NCI-H1694 treated with DMSO at 0.1 percent for 48 hours (cell line): ENCODE results near the gene PAK2.
A peak's percentile ranks its signal among the peaks of the same experiment; 100 is the strongest.
"Not testable (repeated sequence)": the region's sequence is repeated elsewhere in the genome, so short reads cannot be mapped to it uniquely, and the experiment has no call there.

ENCODE experiments used
- DNase-seq: peaks from one replicate; lab custom pipeline; 2025; lab: John Stamatoyannopoulos, UW

PAK2 gene

DNA sequence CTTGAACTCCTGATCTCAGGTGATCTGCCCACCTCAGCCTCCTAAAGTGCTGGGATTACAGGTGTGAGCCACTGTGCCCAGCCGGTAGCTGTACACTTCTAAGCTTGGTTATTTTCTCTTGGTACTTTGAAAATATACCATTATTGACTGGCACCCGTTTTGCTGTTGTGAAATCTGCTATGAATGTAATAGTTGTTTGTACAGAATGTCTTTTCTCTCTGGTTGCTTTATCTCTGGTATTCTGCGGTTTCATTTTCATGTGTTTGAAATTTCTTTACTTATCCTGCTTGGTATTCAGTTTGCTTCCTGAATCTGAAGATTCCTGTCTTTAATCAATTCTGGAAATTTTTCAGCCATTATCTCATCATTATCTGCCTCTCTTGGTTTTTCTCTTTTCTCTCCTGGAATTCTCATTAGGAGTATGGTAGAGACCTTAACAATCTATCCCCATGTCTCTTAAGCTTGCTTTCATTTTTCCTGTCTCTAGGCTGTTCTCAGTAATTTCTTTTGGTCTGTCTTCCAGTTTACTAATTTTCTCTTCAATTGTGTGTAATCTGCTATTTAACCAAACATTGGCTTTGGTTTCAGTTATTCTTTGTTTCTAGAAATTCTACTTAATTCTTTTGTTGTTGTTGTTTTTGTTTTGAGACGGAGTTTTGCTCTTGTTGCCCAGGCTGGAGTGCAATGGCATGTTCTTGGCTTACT, 2.8 kb upstream of the PAK2 start:
- no peak for DNase-seq

DNA sequence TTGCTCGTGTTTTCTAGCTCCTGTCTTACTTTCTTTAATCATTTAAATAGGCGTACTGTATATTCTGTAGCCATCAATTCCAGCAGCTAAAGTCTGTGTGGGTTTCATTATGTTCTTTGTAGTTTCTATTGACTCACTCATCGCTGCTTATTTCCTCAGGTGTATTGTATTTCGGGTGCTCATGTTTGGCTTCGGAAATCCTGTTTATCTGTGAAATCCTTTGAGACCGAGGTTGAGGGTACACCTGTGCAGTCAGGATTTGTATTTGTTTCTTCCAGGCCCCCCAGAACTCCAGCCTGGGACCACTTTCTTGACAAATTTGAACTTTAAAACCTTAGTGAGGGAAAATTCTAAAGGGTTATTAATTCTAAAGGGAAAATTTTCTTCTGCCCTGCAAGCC, 2.0 kb upstream of the PAK2 start:
- no peak for DNase-seq

DNA sequence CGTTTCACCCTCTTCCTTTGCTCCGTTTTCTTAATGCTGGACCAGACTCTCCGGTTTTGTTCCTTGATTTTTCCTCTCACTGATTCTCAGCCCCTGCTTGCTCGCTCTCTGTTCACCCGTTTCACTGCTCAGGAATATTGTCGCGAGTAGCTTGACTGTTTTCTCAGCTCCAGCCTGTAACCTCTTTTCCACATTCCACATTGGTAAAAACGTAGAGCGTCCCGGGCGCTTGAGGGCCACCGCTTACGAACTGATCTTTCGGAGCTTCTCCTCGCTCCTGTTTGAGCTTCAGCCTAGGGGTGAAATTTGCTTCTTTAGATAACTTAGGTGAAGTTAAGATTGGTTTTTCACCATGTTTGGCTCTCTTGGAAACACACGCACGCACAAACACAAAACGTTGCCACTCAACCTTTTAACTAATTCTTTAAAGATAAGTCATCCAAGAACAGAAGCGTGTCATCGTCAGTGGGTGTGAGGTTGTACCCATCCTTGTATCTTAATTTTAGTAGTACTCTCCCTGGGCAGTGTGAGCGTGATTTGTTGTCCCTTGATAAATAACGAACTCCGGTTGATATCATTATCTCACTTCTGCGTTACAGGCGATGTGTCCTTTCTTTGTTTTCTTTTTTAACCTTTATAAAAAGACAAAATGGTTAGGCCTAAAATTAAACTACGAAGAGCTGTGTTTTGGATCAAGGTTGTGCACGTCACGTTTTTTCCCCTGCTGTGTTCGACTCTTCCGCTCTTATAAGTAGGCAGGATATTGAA, 1.0 kb downstream of the PAK2 start:
- peak; percentile 39 for DNase-seq

DNA sequence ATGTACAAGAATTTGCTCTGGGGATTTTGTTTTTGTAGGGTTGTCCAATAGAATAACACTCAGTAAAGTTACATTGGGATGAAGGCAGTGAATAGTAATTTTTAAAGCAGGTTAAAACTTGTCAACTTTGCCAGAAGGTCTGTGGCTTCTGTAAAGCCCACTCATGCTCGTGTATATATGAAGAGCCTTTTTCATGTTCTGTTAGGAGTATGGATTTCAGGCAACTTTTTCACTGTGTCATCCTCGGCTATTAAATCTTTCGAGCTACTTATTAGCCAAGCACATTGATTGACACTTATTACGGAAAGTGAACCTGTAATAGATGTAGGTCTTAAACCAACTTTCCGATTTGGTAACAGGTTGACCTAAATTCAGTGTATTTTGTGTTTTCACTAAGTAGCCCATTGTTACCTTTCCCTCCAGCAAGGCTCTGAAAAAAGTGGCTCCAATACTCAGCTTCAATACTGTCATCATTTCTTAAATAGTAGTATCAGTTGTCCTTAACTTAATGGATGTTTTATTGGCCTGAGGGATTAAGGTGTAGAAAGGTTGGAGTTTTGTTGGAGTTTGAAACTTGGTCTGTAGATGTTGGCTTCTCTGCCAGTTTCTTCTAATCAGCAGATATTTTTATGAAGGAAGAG, 1.7 kb downstream of the PAK2 start:
- peak; percentile 10 for DNase-seq

DNA sequence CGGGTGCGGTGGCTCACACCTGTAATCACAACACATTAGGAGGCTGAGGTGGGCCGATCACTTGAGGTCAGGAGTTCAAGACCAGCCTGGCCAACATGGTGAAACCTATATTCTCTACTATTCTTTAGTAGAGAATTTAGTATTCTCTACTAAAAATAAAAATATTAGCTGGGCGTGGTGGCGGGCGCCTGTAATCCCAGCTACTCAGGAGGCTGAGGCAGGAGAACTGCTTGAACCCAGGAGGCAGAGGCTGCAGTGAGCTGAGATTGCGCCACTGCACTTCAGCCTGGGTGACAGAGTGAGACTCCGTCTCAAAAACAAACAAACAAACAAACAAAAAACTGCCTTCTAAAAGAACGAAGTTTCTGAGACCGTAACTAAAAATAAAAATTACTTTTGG, 3.9 kb downstream of the PAK2 start:
- not testable (repeated sequence) for DNase-seq

DNA sequence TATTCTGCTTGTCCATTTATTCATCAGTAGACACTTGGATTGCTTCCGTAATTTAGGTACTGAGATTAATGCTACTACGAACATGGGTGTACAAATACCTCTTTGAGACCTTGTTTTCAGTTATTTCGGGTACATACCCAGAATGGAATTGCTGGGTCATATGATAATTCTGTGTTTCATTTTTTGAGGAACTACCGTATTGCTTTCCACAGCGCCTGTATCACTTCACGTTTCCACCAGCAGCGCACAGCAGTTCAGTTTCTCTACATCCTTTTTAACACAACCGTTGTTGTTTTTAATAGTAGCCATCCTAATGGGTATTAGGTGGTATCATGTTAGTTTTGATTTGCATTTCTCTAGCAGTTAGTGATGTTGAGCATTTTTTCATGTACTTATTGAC, 9.5 kb downstream of the PAK2 start:
- DNase-seq: no peak

DNA sequence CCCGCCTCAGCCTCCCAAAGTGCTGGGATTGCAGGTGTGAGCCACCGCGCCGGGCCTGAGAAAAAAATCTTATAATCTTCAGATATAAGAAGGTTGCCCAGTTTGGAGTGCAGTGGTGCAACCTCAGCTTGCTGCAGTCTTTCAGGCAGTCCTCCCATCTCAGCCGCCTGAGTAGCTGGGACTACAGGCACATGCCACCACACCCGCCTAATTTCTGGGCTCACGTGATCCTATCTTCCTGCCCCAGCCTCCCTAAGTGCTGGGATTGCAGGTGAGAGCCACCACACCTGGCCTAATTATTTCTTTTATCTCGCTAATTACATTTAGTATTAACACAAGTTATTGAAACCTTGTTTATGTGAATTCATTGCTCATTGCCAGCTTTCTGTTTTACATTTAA, 13.5 kb downstream of the PAK2 start:
- DNase-seq: no peak

DNA sequence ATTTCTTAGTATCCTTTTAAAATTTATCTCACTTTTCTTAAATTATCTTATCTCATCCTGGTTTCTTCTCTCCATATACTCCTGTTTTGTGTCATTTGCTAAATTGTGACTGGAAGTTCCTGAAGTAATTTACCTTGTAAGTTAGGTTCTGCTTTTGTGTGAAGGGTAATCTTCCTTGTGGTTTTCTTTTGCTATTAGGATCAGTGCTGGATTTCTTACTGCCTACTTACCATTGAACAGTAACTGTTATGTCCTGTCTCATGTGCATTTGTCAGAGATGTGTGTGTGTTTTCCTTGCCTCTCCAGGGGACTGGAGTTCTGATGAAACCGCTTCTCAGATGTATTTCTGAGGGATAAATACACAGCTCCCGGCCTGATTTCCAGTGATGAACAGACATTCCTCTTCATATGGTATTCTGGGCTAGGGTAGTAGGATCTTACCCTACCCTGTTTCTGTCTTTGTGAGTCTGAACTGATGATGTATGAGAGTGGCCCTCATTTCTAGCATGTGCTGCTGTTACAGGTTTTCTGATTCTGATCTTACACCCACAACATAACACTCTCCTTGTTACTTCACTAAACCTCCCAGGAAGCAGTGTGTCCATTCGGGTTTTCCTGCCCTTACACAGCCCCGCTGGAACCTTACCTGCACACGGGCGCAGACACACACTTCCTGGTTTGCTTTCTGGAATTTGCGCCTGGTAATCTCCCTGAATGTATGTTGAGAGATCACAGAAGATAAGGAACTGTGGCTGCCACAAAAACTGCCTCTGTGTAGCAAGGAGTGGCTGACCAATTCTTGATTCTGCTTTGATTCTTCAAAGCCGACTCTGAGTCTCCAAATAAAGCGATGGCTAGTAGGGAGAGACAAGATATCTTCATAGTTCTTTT, 14.7 kb downstream of the PAK2 start:
- no peak for DNase-seq

DNA sequence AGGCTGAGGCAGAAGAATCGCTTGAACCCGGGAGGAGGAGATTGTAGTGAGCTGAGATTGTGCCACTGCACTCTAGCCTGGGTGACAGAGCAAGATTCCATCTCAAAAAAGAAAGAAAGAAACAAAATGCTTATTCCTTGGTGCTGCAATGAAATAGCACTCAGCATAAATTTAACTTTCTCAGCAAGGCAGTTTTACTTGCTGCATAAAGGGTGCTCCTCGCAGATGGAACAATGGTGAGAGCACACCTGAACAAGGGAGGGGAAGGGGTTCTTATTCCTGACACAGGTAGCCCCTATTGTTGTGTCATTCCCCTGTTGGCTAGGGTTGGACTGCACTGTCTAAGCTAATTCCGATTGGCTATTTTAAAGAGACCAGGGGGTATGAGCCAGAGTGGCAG, 17.1 kb downstream of the PAK2 start:
- DNase-seq: no peak

DNA sequence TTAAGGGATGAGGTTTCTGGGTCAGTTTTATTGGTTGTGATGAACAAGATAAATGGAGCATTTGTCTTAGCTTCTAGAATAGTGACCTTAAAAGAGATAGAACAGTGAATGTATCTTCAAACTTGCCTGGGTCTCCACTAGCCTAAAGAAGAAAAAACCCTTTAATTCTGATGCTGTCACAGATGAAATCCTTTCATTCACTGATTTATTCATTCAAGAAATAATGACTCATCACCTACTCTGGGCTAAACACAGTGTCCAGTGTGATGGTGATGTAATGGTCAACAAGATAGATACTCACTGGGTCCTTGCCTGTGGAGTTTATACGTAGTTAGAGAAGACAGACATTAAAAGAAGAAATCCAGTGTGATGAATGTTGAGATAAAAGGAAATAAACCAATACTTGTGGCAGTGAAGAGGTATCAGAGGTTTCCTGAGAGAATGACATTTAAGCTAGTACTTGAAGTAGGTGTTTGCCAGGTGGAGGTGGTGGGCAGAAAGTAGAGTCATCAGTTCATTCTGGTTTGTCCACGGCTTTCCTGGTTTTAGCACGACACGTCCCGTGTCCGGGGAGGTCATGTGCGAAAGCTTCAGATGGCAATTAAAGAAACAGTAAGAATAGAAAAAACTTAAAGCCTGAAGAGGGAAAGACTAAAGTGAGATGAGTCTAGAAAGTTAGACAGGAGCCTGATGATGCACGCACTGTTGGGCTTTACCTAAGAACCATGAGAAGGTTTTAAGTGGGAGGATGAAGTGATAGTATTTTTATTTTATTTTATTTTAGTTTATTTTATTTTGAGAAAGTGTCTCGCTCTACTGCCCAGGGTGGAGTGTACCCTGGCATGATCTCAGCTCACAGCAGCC, 18.5 kb downstream of the PAK2 start:
- DNase-seq: no peak

DNA sequence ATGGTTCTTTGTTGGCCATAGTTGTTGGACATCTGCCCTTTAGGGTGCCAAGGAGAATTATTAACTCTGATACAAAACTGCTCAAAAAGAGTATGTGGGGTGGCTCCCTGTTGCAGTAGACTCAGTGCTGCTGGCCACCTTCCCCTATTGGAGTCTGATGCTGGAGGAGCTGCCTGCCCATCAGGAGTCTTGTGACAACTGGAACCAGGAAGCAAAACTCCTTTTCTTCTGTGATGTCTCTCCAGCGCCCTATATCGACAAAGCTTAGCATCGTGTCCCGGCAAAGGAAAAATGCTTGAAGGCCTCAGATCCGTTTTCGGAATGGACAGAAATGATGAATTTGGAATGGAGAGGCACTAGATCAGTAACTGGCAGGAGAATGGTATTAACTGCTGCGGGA, 23.5 kb downstream of the PAK2 start:
- DNase-seq: no peak

DNA sequence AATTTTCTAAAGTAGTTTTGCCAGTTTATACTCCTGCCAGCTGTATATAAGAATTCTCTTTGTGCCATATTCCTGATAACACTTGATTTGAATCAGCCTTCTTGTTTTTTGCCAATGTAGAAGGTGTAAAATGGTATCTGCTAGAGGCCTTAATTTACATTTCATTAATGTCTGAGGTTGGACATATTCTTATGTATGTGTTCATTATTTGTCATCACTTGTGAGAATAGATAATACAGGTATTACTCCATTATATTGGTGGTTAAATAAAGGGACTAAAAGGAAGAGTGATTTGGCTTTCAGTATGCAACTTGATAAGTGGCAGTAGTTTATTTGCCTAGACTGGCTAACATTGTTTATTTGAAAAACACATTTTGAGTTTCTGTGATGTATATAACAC, 25.8 kb downstream of the PAK2 start:
- DNase-seq: no peak

DNA sequence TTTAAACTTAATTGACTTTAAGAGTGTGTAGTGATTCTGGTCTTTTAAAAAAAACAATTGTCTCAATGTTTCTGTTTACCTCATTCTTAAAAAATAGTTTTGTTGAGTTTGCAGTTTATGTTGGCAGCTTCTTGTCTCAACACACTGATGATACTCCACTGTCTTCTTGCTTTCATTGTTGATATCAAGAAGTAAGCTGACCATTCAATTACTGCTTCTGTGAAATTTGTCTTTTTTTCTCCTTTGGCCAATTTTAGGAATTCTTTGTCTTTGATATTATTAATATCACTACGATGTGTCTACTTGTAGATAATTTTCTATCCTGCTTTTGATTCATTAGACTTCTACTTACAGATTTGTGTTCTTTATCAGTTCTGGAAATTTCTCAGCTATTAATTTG, 31.4 kb downstream of the PAK2 start:
- DNase-seq: no peak

DNA sequence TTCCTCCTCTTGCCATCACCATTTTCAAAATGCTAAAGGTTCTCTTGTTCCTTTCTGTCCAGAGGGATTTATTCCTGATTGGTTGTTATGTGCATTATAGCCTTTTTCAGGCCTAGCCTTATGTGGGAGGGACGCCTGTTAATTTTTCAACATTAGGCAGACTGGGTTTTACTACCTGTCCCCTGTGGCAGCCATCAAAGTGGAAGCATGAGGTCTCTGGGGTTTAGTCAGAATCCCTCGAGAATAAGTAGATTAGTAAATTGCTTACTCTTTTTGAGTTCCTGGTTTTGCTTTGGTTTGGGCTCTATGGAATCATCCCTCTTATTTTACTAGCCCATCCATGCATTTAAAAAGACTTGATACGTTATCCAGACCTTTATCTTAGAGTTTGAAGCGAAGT, 32.4 kb downstream of the PAK2 start:
- DNase-seq: no peak

DNA sequence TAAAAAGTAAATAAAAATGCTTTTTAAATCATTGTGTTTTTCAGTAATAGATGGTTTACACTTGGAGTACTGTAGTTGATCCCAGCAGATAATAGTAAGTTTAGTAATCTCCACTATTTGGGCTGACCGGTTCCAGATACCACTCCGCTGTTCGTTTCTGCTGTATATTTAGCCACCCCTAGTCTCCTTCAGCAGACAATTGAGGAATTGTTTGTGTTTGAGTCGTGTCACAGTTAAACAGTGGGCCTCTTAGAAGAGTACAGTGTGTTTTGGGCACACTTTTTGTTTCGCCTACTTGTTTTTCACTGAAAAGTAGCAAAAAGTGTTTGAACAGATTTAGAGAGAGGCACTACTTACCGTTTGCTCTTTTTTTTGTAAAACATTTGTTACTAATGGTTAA, 33.2 kb downstream of the PAK2 start:
- DNase-seq: no peak

DNA sequence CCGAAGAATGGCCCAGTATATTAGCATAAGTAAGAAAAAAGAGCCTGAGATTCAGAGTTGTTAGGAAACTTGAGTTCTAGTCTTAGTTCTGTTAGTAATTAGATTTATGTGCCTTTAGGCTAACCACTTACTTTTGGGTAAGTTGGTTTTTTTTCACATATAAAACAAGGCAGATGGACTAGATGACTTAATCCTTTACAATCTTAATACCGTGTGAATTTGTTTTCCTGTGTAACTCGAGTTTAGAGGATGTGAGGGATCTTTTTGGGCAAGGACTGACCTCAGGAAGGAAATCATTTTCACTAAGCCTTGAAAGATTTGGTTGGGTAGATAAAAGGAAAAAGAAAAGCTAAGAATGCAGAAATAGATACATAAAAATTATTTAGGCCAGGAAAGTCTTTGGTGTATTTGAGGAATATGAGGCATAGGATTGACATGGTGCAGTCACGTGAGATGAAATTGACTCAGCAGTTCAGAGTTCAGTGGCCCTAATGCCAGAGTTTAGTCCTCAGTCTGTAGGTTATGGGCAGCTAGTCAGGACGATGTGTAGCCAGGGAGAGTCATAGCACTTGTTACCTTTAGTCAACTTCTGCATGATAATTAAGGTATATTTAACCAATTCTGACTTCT, 34.6 kb downstream of the PAK2 start:
- no peak for DNase-seq

DNA sequence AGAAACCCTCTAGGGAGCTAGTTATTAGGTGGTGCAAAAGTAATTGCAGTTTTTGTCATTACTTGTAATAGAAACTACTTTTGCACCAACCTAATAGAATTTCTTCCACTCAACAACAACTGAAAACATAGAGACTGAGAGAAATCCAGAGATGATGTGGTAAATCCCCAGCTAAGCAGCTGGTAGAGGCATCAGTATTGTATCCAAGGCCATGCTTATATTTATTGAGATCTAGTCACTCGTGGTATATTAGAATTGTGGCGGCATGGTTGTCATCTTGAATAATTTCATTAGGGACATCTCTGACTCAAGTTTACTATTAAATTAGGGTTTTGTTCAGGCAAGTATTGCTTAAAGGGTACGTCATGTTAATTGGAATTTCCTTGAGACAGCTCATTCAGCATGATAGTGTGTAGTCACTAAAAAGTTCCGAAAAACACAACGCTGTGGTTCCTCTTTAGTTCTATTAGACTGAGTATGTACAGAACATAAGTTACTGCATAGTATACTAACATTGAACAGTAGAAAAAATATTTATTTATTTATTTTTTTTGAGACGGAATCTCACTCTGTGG, 35.3 kb downstream of the PAK2 start:
- no peak for DNase-seq

DNA sequence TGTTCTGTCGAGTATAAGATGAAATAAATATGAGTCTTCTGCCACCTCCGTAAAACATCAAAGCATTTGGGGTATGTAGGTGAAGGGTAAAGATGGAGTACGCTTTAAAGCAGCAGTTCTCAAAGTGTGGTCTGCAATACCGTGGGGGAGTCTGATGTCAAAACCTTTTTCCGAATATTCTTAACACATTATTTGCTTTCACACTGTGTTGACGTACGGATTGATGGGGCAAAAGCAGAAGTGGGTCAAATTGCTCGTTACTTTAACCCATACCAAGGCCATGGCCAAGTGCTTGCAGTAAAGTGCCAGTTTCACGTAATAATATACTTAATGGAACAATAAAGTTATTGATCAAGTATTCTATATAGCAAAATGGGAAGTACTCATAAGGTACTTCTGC, 36.3 kb downstream of the PAK2 start:
- no peak for DNase-seq

DNA sequence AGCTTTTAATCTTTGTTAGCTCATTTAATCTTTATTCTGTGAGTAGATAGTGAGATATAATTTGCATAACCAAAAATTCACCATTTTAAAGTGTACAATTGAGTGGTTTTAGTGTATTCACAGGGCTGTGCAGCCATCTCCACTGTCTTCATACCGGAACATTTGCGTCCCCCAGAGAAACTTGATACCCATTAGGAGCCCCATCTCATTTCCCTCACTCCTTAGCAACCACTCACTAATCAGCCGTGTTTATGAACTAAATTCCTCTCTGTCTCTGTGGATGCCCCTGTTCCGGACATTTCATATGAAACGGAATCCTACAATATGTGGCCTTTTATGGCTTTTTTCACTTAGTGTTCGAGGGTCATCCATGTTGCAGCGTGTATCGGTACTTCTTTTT, 38.2 kb downstream of the PAK2 start:
- DNase-seq: no peak

DNA sequence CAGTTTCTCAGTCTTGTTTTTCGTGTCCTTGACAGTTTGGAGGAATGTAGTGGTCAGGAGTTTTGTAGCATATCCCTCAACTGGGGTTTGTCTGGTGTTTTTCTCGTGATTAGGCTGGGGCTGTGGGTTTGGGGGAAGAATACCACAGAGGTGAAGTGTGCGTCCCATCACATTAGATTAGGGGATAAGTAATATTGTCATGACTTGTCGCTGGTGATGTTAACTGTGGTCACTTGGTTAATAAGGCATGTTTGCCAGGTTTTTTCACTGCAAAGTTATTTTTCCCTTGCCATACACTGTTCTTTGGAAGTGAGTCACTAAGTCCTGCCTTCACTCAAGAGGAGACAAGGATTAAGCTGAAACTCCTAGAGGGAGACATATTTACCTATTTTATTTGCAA, 39.1 kb downstream of the PAK2 start:
- no peak for DNase-seq

DNA sequence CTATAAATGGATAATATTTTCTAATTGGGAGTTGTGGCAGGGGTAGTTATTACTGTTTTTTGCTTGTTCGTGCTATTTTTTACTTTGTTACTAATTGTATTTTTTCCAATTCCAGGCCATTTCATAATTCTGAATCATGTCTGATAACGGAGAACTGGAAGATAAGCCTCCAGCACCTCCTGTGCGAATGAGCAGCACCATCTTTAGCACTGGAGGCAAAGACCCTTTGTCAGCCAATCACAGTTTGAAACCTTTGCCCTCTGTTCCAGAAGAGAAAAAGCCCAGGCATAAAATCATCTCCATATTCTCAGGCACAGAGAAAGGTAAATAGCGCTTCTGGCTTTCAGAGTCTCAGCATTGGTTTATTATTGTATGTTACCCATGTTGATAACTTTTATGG, 42.9 kb downstream of the PAK2 start:
- DNase-seq: no peak
